ENCODE measurements around the gene FAM167B.

GRCh38 chr1:32208469-32208868, 38.6 kb upstream of the FAM167B start:
- TF ChIP-seq, protein P1, sequence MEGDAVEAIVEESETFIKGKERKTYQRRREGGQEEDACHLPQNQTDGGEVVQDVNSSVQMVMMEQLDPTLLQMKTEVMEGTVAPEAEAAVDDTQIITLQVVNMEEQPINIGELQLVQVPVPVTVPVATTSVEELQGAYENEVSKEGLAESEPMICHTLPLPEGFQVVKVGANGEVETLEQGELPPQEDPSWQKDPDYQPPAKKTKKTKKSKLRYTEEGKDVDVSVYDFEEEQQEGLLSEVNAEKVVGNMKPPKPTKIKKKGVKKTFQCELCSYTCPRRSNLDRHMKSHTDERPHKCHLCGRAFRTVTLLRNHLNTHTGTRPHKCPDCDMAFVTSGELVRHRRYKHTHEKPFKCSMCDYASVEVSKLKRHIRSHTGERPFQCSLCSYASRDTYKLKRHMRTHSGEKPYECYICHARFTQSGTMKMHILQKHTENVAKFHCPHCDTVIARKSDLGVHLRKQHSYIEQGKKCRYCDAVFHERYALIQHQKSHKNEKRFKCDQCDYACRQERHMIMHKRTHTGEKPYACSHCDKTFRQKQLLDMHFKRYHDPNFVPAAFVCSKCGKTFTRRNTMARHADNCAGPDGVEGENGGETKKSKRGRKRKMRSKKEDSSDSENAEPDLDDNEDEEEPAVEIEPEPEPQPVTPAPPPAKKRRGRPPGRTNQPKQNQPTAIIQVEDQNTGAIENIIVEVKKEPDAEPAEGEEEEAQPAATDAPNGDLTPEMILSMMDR (IDR thresholded peaks at IDR 0.05), result no peak
- TF ChIP-seq POLR2AphosphoS5 (IDR thresholded peaks at IDR 0.05), result no peak

Measured in transverse colon (tissue), 4 donors.